Measurements from ENCODE around the gene LY6G5B.

LY6G5B gene

GRCh38 chr6:31663961-31664789 lies 5.6 kb upstream of the LY6G5B start:
- peak; percentile 22 for DNase-seq

GRCh38 chr6:31664790-31665500 lies 4.8 kb upstream of the LY6G5B start, which contains the start of gene GPANK1:
GPANK1 (minus strand) TSS chr6:31664997; CDS start chr6:31664478, 519 bp downstream.
- DNase-seq, result peak; percentile 93

GRCh38 chr6:31665501-31666336 lies 4.1 kb upstream of the LY6G5B start, which contains the start of gene CSNK2B:
CSNK2B (plus strand) TSS chr6:31666080; CDS start chr6:31666832, 752 bp downstream.
- peak; percentile 97 for DNase-seq

GRCh38 chr6:31666337-31666965 lies 3.3 kb upstream of the LY6G5B start:
- no peak for DNase-seq

GRCh38 chr6:31676322-31676903 lies 6.6 kb downstream of the LY6G5B start:
- no peak for DNase-seq

- DNase-seq, result no peak
Measured at GRCh38 chr6:31676904-31677303, 7.1 kb downstream of the LY6G5B start.

GRCh38 chr6:31677955-31678354 lies 8.2 kb downstream of the LY6G5B start:
- DNase-seq, result no peak

GRCh38 chr6:31680226-31681134 lies 10.7 kb downstream of the LY6G5B start, which contains the start of gene LY6G5C:
LY6G5C (minus strand) TSS chr6:31681067; CDS start chr6:31680373, 694 bp downstream.
- DNase-seq, result peak; percentile 27

GRCh38 chr6:31681135-31681671 lies 11.4 kb downstream of the LY6G5B start:
- no peak for DNase-seq

GRCh38 chr6:31683591-31683990 lies 13.8 kb downstream of the LY6G5B start:
- DNase-seq, result no peak

GRCh38 chr6:31686483-31686882 lies 16.7 kb downstream of the LY6G5B start:
- DNase-seq, result no peak

GRCh38 chr6:31687321-31687720 lies 17.5 kb downstream of the LY6G5B start:
- no peak for DNase-seq

- no peak for DNase-seq
Measured at GRCh38 chr6:31687860-31688693, 18.3 kb downstream of the LY6G5B start.

GRCh38 chr6:31689249-31690110 lies 19.7 kb downstream of the LY6G5B start:
- no peak for DNase-seq

- DNase-seq, result no peak
Measured at GRCh38 chr6:31690231-31691077, 20.7 kb downstream of the LY6G5B start.

GRCh38 chr6:31691078-31691463 lies 21.3 kb downstream of the LY6G5B start:
- no peak for DNase-seq

- no peak for DNase-seq
Measured at GRCh38 chr6:31691564-31692108, 21.9 kb downstream of the LY6G5B start.

Measured in NCI-H446 treated with DMSO at 0.1 percent for 48 hours (cell line).